GM12878 (cell line): ENCODE results near the gene SVOP. TPM values are rescaled to one million over a fixed set of nuclear protein-coding genes. Genes with fewer than 3 reads are reported as not detected.

Experiments
- BCL3 ChIP-seq: IDR thresholded peaks from 2 replicates; pipeline ENCODE4 v1.6.1; 2011; ENCODE audit warnings: borderline replicate concordance, low read depth, mild to moderate bottlenecking, moderate library complexity, low read length; ENCODE audit not compliant: insufficient read depth, poor library complexity, severe bottlenecking
- CBFB ChIP-seq: IDR thresholded peaks from 2 replicates; pipeline ENCODE4 v1.6.1; 2016; ENCODE audit warnings: antibody characterized with exemption, low read depth
- CTCF ChIP-seq, 3 experiments: IDR thresholded peaks in 2 of 3; conservative IDR thresholded peaks in 1 of 3; 2 replicates each; pipeline ENCODE4 v1.5.1; 2011; ENCODE audit warnings: low read depth in 3 of 3, low read length in 3 of 3, mild to moderate bottlenecking in 3 of 3, control low read depth in 2 of 3, moderate library complexity in 2 of 3, inconsistent platforms in 1 of 3, mixed read lengths in 1 of 3; ENCODE audit not compliant: control insufficient read depth in 2 of 3, insufficient read depth in 1 of 3; ENCODE audit errors: extremely low read depth in 1 of 3
- ETV6 ChIP-seq, 2 experiments: fragments of 450-650 bp in 1 of 2; IDR thresholded peaks in 1 of 2; conservative IDR thresholded peaks in 1 of 2; 2 replicates each; pipeline ENCODE4 v1.6.1; 2014; ENCODE audit warnings: antibody characterized with exemption in 1 of 2, borderline replicate concordance in 1 of 2, low read depth in 1 of 2, mild to moderate bottlenecking in 1 of 2, moderate library complexity in 1 of 2
- GATAD2B ChIP-seq: fragments of 450-650 bp; conservative IDR thresholded peaks from 2 replicates; pipeline ENCODE4 v1.6.1; 2017; ENCODE audit warnings: low read depth, mild to moderate bottlenecking, moderate library complexity
- IKZF1 ChIP-seq: fragments of 450-650 bp; conservative IDR thresholded peaks from 2 replicates; pipeline ENCODE4 v1.6.1; 2017; ENCODE audit warnings: antibody characterized with exemption, mild to moderate bottlenecking
- MTA3 ChIP-seq: IDR thresholded peaks from 2 replicates; pipeline ENCODE4 v1.6.1; 2012; ENCODE audit warnings: low read length, inconsistent platforms, borderline replicate concordance
- MYB ChIP-seq: fragments of 150-350 bp; IDR thresholded peaks from 2 replicates; pipeline ENCODE4 v1.6.1; 2014; ENCODE audit warnings: mild to moderate bottlenecking, low read depth, low read length, borderline replicate concordance
- NFIC ChIP-seq: IDR thresholded peaks from 2 replicates; pipeline ENCODE4 v1.6.1; 2012; ENCODE audit warnings: low read depth, mild to moderate bottlenecking, inconsistent platforms, low read length, moderate library complexity
- RB1 ChIP-seq: fragments of 450-650 bp; formaldehyde crosslinking; IDR thresholded peaks from 2 replicates; pipeline ENCODE4 v1.6.1; 2017; ENCODE audit warnings: mild to moderate bottlenecking, borderline replicate concordance
- SMAD1 ChIP-seq: fragments of 450-650 bp; IDR thresholded peaks from 2 replicates; pipeline ENCODE4 v1.6.1; 2018; ENCODE audit warnings: mild to moderate bottlenecking, low read depth; ENCODE audit not compliant: partially characterized antibody
- SP1 ChIP-seq: IDR thresholded peaks from one replicate; pipeline ENCODE4 v1.6.1; 2011; ENCODE audit warnings: low read depth, low read length
- YY1 ChIP-seq: IDR thresholded peaks from 2 replicates; pipeline ENCODE4 v1.6.1; 2011; ENCODE audit warnings: low read depth, mild to moderate bottlenecking, low read length
- ZBTB11 ChIP-seq: fragments of 450-650 bp; formaldehyde crosslinking; IDR thresholded peaks from 2 replicates; pipeline ENCODE4 v1.5.0; 2022; ENCODE audit warnings: mild to moderate bottlenecking, missing genetic modification characterization
- ZBTB40 ChIP-seq: fragments of 450-650 bp; IDR thresholded peaks from 2 replicates; pipeline ENCODE4 v1.6.1; 2016; ENCODE audit warnings: mild to moderate bottlenecking, moderate library complexity, borderline replicate concordance
- ZNF274 ChIP-seq: IDR thresholded peaks from one replicate; pipeline ENCODE4 v1.8.0; 2011; ENCODE audit not compliant: insufficient read length, insufficient read depth
- ZZZ3 ChIP-seq: IDR thresholded peaks from 2 replicates; pipeline ENCODE4 v1.6.1; 2011; ENCODE audit warnings: low read depth; ENCODE audit not compliant: control insufficient read depth, insufficient read length
- polyA plus RNA-seq, 11 experiments: library from polyadenylated mRNA; depleted of rRNA in 4 of 11; unstranded in 6 of 11; stranded (reverse) in 5 of 11; fragments of >200 nt; fragmentation: Nextera tagmentation in 4 of 11; fragmentation: Illumina TruSeq in 1 of 11; extraction: Ambion mirVana in 4 of 11; extraction: Trizol in 1 of 11; gene quantifications; 1 replicate in 1 of 11; 2 replicates in 10 of 11; pipeline versions ENCODE4 v1.2.1 to v1.2.3, GENCODE V29; 2011 to 2016; ENCODE audit warnings: inconsistent platforms in 2 of 11, missing spikeins in 2 of 11, low read depth in 1 of 11
- total RNA-seq, 4 experiments: library from RNA; depleted of rRNA in 3 of 4; stranded (reverse); fragments of >200 nt in 3 of 4; fragmentation: Illumina TruSeq in 1 of 4; extraction: Trizol in 1 of 4; gene quantifications; 2 replicates each; pipeline versions ENCODE4 v1.2.1 to v1.2.3, GENCODE V29; 2013 to 2021

SVOP gene
- total and polyA plus RNA-seq, 10 of the 15 experiments (the other 5 are each of a cell fraction or from before 2014, with no cell fraction given), result under 0.01 TPM; not detected in 9

GRCh38 chr12:108950991-108951739 lies 69.7 kb downstream of the SVOP start (continued):
- no peak for TF ChIP-seq ZBTB11 (CRISPR knock-in tag)
- no peak for TF ChIP-seq BCL3
- TF ChIP-seq ZZZ3, result no peak
- TF ChIP-seq ZBTB40, result no peak
- TF ChIP-seq CTCF (IDR thresholded peaks at IDR 0.05 in 2 of 3, conservative IDR thresholded peaks at IDR 0.05 in 1 of 3; ENCODE audit: control insufficient read depth in 2 of 3, extremely low read depth in 1 of 3, insufficient read depth in 1 of 3, low read depth in 3 of 3, low read length in 3 of 3), result peak; percentile 85 to 87 (median 86)
- TF ChIP-seq NFIC, result no peak
- TF ChIP-seq MTA3, result no peak
- TF ChIP-seq SMAD1, result peak; percentile 71
- peak; percentile 68; the same call in 1 of the 2 replicates for TF ChIP-seq RB1
- TF ChIP-seq CBFB, result peak; percentile 56; the same call in 1 of the 2 replicates
- no peak for TF ChIP-seq ETV6 (conservative IDR thresholded peaks at IDR 0.05 in 1 of 2, IDR thresholded peaks at IDR 0.05 in 1 of 2; ENCODE audit: borderline replicate concordance in 1 of 2, low read depth in 1 of 2)
- no peak for TF ChIP-seq SP1
- TF ChIP-seq MYB, result no peak
- TF ChIP-seq IKZF1, result peak; percentile 30; the same call in 1 of the 2 replicates
- no peak for TF ChIP-seq GATAD2B
- TF ChIP-seq YY1, result 0 out of 2 replicates have a peak, but pooled peaks have one; percentile 31
- no peak for TF ChIP-seq ZNF274
